Peyer's patch (tissue), 4 donors: ENCODE data around the gene TMEM204.

ENCODE experiments used
- CTCF ChIP-seq, 6 experiments: fragments of 450-650 bp in 4 of 6; fragments of 200-600 bp in 2 of 6; sonication (generic) in 1 of 6; IDR thresholded peaks; one replicate each; pipeline ENCODE4 v1.5.1; 2017 to 2019; ENCODE audit warnings: antibody characterized with exemption in 6 of 6, mild to moderate bottlenecking in 3 of 6, moderate library complexity in 1 of 6
- POLR2A ChIP-seq, 2 donors: fragments of 450-650 bp; IDR thresholded peaks; one replicate each; pipeline ENCODE4 v1.5.1; 2017; ENCODE audit warnings: antibody characterized with exemption in 2 of 2, mild to moderate bottlenecking in 2 of 2, moderate library complexity in 2 of 2

GRCh38 chr16:1534021-1535020 lies 855 bp downstream of the TMEM204 start:
- TF ChIP-seq CTCF (IDR thresholded peaks at IDR 0.05) (no peak), POLR2A (IDR thresholded peaks at IDR 0.05) (no peak)
